DND-41 (cell line): Measurements from ENCODE around the gene INKA1.

Experiments
- EZH2 ChIP-seq: IDR thresholded peaks from 3 replicates; pipeline ENCODE4 v1.6.1; 2012; ENCODE audit warnings: borderline replicate concordance, low read depth, mild to moderate bottlenecking, moderate library complexity, low read length, inconsistent platforms; ENCODE audit not compliant: severe bottlenecking
- TF ChIP-seq, protein P1 (sequence below): IDR thresholded peaks from 2 replicates; pipeline ENCODE4 v1.5.1; 2012; ENCODE audit warnings: borderline replicate concordance, low read length, moderate library complexity, mild to moderate bottlenecking; ENCODE audit not compliant: poor library complexity, severe bottlenecking; ENCODE audit errors: extremely low read depth

DNA sequence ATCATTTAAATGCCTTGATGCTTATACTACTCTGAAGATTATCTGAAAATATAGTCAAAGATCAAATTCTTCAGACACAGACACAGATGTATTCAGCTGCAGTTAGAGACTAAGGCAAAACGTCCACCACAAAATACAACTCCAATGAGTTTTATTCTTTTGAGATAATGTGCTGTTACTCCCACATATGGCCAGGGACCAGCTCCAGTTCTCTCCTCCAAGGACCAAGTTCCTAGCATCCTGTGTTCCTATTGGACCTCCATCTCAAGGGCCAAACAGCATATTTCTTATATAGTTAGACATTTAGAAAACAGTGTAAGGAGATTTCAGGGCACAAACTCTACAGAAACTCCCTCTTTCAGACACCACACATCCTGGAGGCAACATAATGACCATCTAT is 43.8 kb upstream of the INKA1 start:
- TF ChIP-seq, protein P1, sequence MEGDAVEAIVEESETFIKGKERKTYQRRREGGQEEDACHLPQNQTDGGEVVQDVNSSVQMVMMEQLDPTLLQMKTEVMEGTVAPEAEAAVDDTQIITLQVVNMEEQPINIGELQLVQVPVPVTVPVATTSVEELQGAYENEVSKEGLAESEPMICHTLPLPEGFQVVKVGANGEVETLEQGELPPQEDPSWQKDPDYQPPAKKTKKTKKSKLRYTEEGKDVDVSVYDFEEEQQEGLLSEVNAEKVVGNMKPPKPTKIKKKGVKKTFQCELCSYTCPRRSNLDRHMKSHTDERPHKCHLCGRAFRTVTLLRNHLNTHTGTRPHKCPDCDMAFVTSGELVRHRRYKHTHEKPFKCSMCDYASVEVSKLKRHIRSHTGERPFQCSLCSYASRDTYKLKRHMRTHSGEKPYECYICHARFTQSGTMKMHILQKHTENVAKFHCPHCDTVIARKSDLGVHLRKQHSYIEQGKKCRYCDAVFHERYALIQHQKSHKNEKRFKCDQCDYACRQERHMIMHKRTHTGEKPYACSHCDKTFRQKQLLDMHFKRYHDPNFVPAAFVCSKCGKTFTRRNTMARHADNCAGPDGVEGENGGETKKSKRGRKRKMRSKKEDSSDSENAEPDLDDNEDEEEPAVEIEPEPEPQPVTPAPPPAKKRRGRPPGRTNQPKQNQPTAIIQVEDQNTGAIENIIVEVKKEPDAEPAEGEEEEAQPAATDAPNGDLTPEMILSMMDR, result no peak
- no peak for TF ChIP-seq EZH2
